ENCODE data around the gene PRSS38. TPM values are rescaled to one million over a fixed set of nuclear protein-coding genes. Genes with fewer than 3 reads are reported as not detected.
"Not testable (repeated sequence)": the region's sequence is repeated elsewhere in the genome, so short reads cannot be mapped to it uniquely, and the experiment has no call there.

PRSS38 gene
- total RNA-seq, 1 donor from 2014 or later: not detected

GRCh38 chr1:227856147-227856858 lies 40.8 kb downstream of the PRSS38 start:
- no peaks in the 10 kb centered on the region for H3K4me1 ChIP-seq (ENCODE audit: control insufficient read depth in 3 of 3, insufficient read depth in 3 of 3, low read length in 3 of 3)
- peaks cover 0 to 5% (median 0%) of the 10 kb centered on the region in 3 donors for H3K27me3 ChIP-seq (ENCODE audit: control insufficient read depth in 3 of 3, insufficient read depth in 3 of 3, low read length in 3 of 3)
- H3K9me3 ChIP-seq (ENCODE audit: control insufficient read depth in 3 of 3, low read length in 3 of 3): no peaks in the 10 kb centered on the region
- no peak overlapping the region for H3K27ac ChIP-seq (ENCODE audit: low read depth, low read length)
- no peaks in the 10 kb centered on the region for H3K36me3 ChIP-seq (ENCODE audit: control insufficient read depth in 3 of 3, insufficient read depth in 3 of 3, low read length in 3 of 3)
- no peak overlapping the region for H3K9ac ChIP-seq (ENCODE audit: low read depth in 1 of 3, low read length in 3 of 3)
- no peak overlapping the region for H3K4me3 ChIP-seq (ENCODE audit: low read length in 3 of 3)

- Histone ChIP-seq H3K27ac (ENCODE audit: low read depth, low read length) (no peak overlapping the region), H3K27me3 (ENCODE audit: control insufficient read depth in 3 of 3, insufficient read depth in 3 of 3, low read length in 3 of 3) (peaks cover 0 to 5% (median 0%) of the 10 kb centered on the region in 3 donors), H3K36me3 (ENCODE audit: control insufficient read depth in 3 of 3, insufficient read depth in 3 of 3, low read length in 3 of 3) (no peaks in the 10 kb centered on the region), H3K4me1 (ENCODE audit: control insufficient read depth in 3 of 3, insufficient read depth in 3 of 3, low read length in 3 of 3) (no peaks in the 10 kb centered on the region), H3K4me3 (ENCODE audit: low read length in 3 of 3) (no peak overlapping the region), H3K9me3 (ENCODE audit: control insufficient read depth in 3 of 3, low read length in 3 of 3) (peaks cover 3 to 6% (median 6%) of the 10 kb centered on the region in 3 donors), H3K9ac (ENCODE audit: low read depth in 1 of 3, low read length in 3 of 3) (no peak overlapping the region)
These were observed 49.4 kb downstream of the PRSS38 start for GRCh38 chr1:227864882-227865281.

GRCh38 chr1:227869279-227869842 lies 53.9 kb downstream of the PRSS38 start:
- H3K27ac ChIP-seq (ENCODE audit: low read depth, low read length): no peak overlapping the region
- H3K9ac ChIP-seq (ENCODE audit: low read depth in 1 of 3, low read length in 3 of 3): no peak overlapping the region
- no peaks in the 10 kb centered on the region for H3K27me3 ChIP-seq (ENCODE audit: control insufficient read depth in 3 of 3, insufficient read depth in 3 of 3, low read length in 3 of 3)
- H3K4me3 ChIP-seq (ENCODE audit: low read length in 3 of 3): no peak overlapping the region
- H3K4me1 ChIP-seq (ENCODE audit: control insufficient read depth in 3 of 3, insufficient read depth in 3 of 3, low read length in 3 of 3): no peaks in the 10 kb centered on the region
- H3K9me3 ChIP-seq (ENCODE audit: control insufficient read depth in 3 of 3, low read length in 3 of 3): peaks cover 3 to 6% (median 6%) of the 10 kb centered on the region in 3 donors
- no peaks in the 10 kb centered on the region for H3K36me3 ChIP-seq (ENCODE audit: control insufficient read depth in 3 of 3, insufficient read depth in 3 of 3, low read length in 3 of 3)

DNA sequence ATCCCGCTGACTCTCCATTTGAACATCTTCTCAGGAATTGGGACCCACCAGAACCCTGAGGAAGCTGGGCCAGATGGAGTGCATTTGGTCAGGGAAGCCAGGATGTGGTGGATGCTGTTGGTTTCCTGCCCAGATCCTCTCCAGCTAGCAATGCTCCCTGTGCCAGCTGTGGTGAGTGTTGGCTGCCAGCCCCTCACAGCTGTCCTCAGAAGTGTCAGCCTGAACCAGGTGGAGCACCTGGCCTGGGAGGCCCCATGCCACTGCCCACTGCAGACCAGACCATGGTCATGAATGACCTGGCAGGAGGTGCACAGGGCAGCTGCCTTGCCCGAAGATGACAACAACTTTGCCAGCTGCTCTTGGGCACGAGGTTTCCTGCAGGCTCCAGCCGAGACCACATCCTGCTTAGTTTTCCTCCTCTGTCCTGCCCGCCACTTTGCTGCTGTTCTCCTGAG lies 54.4 kb downstream of the PRSS38 start:
- Histone ChIP-seq H3K4me3 (ENCODE audit: low read length in 3 of 3) (no peak overlapping the region), H3K4me1 (ENCODE audit: control insufficient read depth in 3 of 3, insufficient read depth in 3 of 3, low read length in 3 of 3) (no peaks in the 10 kb centered on the region), H3K36me3 (ENCODE audit: control insufficient read depth in 3 of 3, insufficient read depth in 3 of 3, low read length in 3 of 3) (no peaks in the 10 kb centered on the region), H3K9me3 (ENCODE audit: control insufficient read depth in 3 of 3, low read length in 3 of 3) (peaks cover 3 to 5% (median 3%) of the 10 kb centered on the region in 3 donors), H3K9ac (ENCODE audit: low read depth in 1 of 3, low read length in 3 of 3) (no peak overlapping the region), H3K27ac (ENCODE audit: low read depth, low read length) (no peak overlapping the region), H3K27me3 (ENCODE audit: control insufficient read depth in 3 of 3, insufficient read depth in 3 of 3, low read length in 3 of 3) (no peaks in the 10 kb centered on the region)

DNA sequence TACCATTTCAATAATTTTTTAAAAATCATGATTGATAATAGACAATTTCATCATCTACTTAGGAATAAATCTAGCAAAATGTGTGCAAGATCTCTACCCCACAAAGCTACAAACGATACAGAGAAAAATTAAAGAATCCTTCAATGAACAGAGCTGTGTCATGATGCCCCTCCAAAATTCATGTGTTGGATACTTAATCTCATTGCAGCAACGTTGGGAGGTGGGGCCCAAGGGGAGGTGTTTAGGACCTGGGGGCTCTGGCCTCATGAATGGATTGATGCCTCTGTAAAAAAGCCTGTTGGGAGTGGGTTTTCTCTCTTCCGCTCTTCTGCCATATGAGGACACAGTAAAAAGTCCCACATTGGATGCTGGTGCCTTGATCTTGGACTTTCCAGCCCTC lies 54.9 kb downstream of the PRSS38 start:
- H3K9ac ChIP-seq (ENCODE audit: low read depth in 1 of 3, low read length in 3 of 3): no peak overlapping the region
- H3K4me3 ChIP-seq (ENCODE audit: low read length in 3 of 3): no peak overlapping the region
- no peaks in the 10 kb centered on the region for H3K27me3 ChIP-seq (ENCODE audit: control insufficient read depth in 3 of 3, insufficient read depth in 3 of 3, low read length in 3 of 3)
- H3K4me1 ChIP-seq (ENCODE audit: control insufficient read depth in 3 of 3, insufficient read depth in 3 of 3, low read length in 3 of 3): no peaks in the 10 kb centered on the region
- peaks cover 0 to 3% (median under 1%) of the 10 kb centered on the region in 3 donors for H3K9me3 ChIP-seq (ENCODE audit: control insufficient read depth in 3 of 3, low read length in 3 of 3)
- no peak overlapping the region for H3K27ac ChIP-seq (ENCODE audit: low read depth, low read length)
- H3K36me3 ChIP-seq (ENCODE audit: control insufficient read depth in 3 of 3, insufficient read depth in 3 of 3, low read length in 3 of 3): no peaks in the 10 kb centered on the region

DNA sequence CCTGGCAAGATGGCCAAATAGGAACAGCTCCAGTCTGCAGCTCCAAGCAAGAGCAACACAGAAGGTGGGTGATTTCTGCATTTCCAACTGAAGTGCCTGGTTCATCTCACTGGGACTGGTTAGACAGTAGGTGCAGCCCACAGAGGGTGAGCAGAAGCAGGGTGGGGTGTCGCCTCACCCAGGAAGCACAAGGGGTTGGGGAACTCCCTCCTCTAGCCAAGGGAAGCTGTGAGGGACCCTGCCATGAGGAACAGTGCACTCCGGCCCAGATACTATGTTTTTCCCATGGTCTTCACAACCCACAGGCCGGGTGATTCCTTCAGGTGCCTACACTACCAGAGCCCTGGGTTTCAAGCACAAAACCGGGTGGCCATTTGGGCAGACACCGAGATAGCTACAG lies 56.4 kb downstream of the PRSS38 start:
- H3K9ac ChIP-seq (ENCODE audit: low read depth in 1 of 3, low read length in 3 of 3); H3K9me3 ChIP-seq (ENCODE audit: control insufficient read depth in 3 of 3, low read length in 3 of 3); H3K27me3 ChIP-seq (ENCODE audit: control insufficient read depth in 3 of 3, insufficient read depth in 3 of 3, low read length in 3 of 3); H3K4me1 ChIP-seq (ENCODE audit: control insufficient read depth in 3 of 3, insufficient read depth in 3 of 3, low read length in 3 of 3); H3K27ac ChIP-seq (ENCODE audit: low read depth, low read length); H3K36me3 ChIP-seq (ENCODE audit: control insufficient read depth in 3 of 3, insufficient read depth in 3 of 3, low read length in 3 of 3); H3K4me3 ChIP-seq (ENCODE audit: low read length in 3 of 3): not testable (repeated sequence)

DNA sequence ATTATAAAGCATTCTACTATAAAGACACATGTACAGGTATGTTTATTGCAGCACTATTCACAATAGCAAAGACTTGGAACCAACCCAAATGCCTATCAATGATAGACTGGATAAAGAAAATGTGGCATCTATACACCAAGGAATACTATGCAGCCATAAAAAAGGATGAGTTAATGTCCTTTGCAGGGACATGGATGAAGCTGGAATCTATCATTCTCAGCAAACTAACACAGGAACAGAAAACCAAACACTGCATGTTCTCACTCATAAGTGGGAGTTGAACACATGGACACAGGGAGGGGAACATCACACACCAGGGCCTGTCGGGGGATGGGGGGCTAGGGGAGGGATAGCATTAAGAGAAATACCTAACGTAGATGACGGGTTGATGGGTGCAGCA lies 62.3 kb downstream of the PRSS38 start:
- H3K9me3 ChIP-seq (ENCODE audit: control insufficient read depth in 3 of 3, low read length in 3 of 3); H3K27me3 ChIP-seq (ENCODE audit: control insufficient read depth in 3 of 3, insufficient read depth in 3 of 3, low read length in 3 of 3); H3K27ac ChIP-seq (ENCODE audit: low read depth, low read length); H3K4me3 ChIP-seq (ENCODE audit: low read length in 3 of 3); H3K9ac ChIP-seq (ENCODE audit: low read depth in 1 of 3, low read length in 3 of 3); H3K36me3 ChIP-seq (ENCODE audit: control insufficient read depth in 3 of 3, insufficient read depth in 3 of 3, low read length in 3 of 3); H3K4me1 ChIP-seq (ENCODE audit: control insufficient read depth in 3 of 3, insufficient read depth in 3 of 3, low read length in 3 of 3): not testable (repeated sequence)

GRCh38 chr1:227880342-227880924 lies 65.0 kb downstream of the PRSS38 start:
- Histone ChIP-seq H3K4me3 (ENCODE audit: low read length in 3 of 3) (no peak overlapping the region), H3K9ac (ENCODE audit: low read depth in 1 of 3, low read length in 3 of 3) (no peak overlapping the region), H3K27me3 (ENCODE audit: control insufficient read depth in 3 of 3, insufficient read depth in 3 of 3, low read length in 3 of 3) (peaks cover 0 to 2% (median 0%) of the 10 kb centered on the region in 3 donors), H3K27ac (ENCODE audit: low read depth, low read length) (no peak overlapping the region), H3K4me1 (ENCODE audit: control insufficient read depth in 3 of 3, insufficient read depth in 3 of 3, low read length in 3 of 3) (peaks cover 1 to 3% (median 3%) of the 10 kb centered on the region in 3 donors), H3K36me3 (ENCODE audit: control insufficient read depth in 3 of 3, insufficient read depth in 3 of 3, low read length in 3 of 3) (no peaks in the 10 kb centered on the region), H3K9me3 (ENCODE audit: control insufficient read depth in 3 of 3, low read length in 3 of 3) (no peaks in the 10 kb centered on the region)

DNA sequence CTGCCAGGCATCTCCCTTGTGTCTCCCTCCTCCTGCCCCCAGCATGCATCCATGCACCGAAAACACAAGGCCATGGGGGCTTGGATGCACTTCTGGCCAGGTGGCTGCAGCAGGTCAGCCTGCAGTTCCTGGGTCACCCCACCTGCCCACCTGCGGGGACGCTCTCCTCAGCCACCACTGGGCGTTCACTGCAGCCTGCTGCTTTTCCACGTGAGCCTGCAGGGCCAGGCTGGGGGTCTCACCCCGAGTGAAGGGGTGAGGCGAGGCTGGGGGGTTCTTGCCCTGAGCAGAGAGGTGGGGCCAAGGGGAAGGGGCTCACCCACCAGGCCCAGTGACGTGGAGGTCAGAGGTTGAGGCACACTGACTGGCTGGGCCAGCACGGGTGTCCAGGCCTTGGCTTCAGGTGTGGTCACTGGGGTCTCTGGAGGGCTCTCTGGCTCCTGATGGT lies 67.6 kb downstream of the PRSS38 start:
- Histone ChIP-seq H3K9me3 (ENCODE audit: control insufficient read depth in 3 of 3, low read length in 3 of 3) (no peaks in the 10 kb centered on the region), H3K4me1 (ENCODE audit: control insufficient read depth in 3 of 3, insufficient read depth in 3 of 3, low read length in 3 of 3) (peaks cover 8 to 11% (median 11%) of the 10 kb centered on the region in 3 donors), H3K36me3 (ENCODE audit: control insufficient read depth in 3 of 3, insufficient read depth in 3 of 3, low read length in 3 of 3) (no peaks in the 10 kb centered on the region), H3K4me3 (ENCODE audit: low read length in 3 of 3) (no peak overlapping the region), H3K9ac (ENCODE audit: low read depth in 1 of 3, low read length in 3 of 3) (no peak overlapping the region), H3K27me3 (ENCODE audit: control insufficient read depth in 3 of 3, insufficient read depth in 3 of 3, low read length in 3 of 3) (peaks cover 0 to 10% (median 5%) of the 10 kb centered on the region in 3 donors), H3K27ac (ENCODE audit: low read depth, low read length) (no peak overlapping the region)

GRCh38 chr1:227883641-227884301 lies 68.3 kb downstream of the PRSS38 start:
- H3K4me3 ChIP-seq (ENCODE audit: low read length in 3 of 3): no peak overlapping the region
- H3K9me3 ChIP-seq (ENCODE audit: control insufficient read depth in 3 of 3, low read length in 3 of 3): no peaks in the 10 kb centered on the region
- H3K27me3 ChIP-seq (ENCODE audit: control insufficient read depth in 3 of 3, insufficient read depth in 3 of 3, low read length in 3 of 3): peaks cover 0 to 10% (median 5%) of the 10 kb centered on the region in 3 donors
- H3K4me1 ChIP-seq (ENCODE audit: control insufficient read depth in 3 of 3, insufficient read depth in 3 of 3, low read length in 3 of 3): peaks cover 8 to 11% (median 11%) of the 10 kb centered on the region in 3 donors
- H3K36me3 ChIP-seq (ENCODE audit: control insufficient read depth in 3 of 3, insufficient read depth in 3 of 3, low read length in 3 of 3): no peaks in the 10 kb centered on the region
- no peak overlapping the region for H3K27ac ChIP-seq (ENCODE audit: low read depth, low read length)
- H3K9ac ChIP-seq (ENCODE audit: low read depth in 1 of 3, low read length in 3 of 3): no peak overlapping the region
